DOHH2 (cell line): ENCODE data around the gene LSM8.

Experiments used
- H3F3A ChIP-seq: fragments of 200-600 bp; sonication (generic), shearing (Covaris generic); 2 replicates; pipeline ENCODE4 v1.6.0; 2016; ENCODE audit warnings: antibody characterized with exemption, mild to moderate bottlenecking; ENCODE audit not compliant: control insufficient read depth, insufficient read depth
- H3K27ac ChIP-seq: fragments of 200-600 bp; sonication (generic); 2 replicates; pipeline ENCODE4 v1.5.1; 2014; ENCODE audit warnings: low read depth, mild to moderate bottlenecking, low read length, moderate library complexity
- H3K27me3 ChIP-seq: fragments of 200-600 bp; sonication (generic); 2 replicates; pipeline ENCODE4 v1.6.1; 2014; ENCODE audit warnings: mild to moderate bottlenecking, low read length, mixed read lengths; ENCODE audit not compliant: control insufficient read depth
- H3K36me3 ChIP-seq: fragments of 200-600 bp; sonication (generic); 2 replicates; pipeline ENCODE4 v1.6.1; 2014; ENCODE audit warnings: mild to moderate bottlenecking, low read length, moderate library complexity, mixed read lengths; ENCODE audit not compliant: control insufficient read depth
- H3K4me1 ChIP-seq: fragments of 200-600 bp; sonication (generic); 2 replicates; pipeline ENCODE4 v1.6.1; 2014; ENCODE audit warnings: mild to moderate bottlenecking, low read length, mixed read lengths; ENCODE audit not compliant: control insufficient read depth
- H3K4me2 ChIP-seq: fragments of 200-600 bp; sonication (generic); 2 replicates; pipeline ENCODE4 v1.6.0; 2014; ENCODE audit warnings: mild to moderate bottlenecking, low read length, moderate library complexity
- H3K4me3 ChIP-seq: fragments of 200-600 bp; sonication (generic); 2 replicates; pipeline ENCODE4 v1.5.1; 2014; ENCODE audit warnings: mild to moderate bottlenecking, low read length, mixed read lengths
- H3K79me2 ChIP-seq: fragments of 200-600 bp; sonication (generic); 2 replicates; pipeline ENCODE4 v1.6.1; 2014; ENCODE audit warnings: mild to moderate bottlenecking, low read length, mixed read lengths; ENCODE audit not compliant: control insufficient read depth
- H3K9me2 ChIP-seq: fragments of 200-600 bp; sonication (generic); replicated peaks from 2 replicates; pipeline ENCODE4 v1.6.1; 2014; ENCODE audit warnings: mild to moderate bottlenecking, low read length, mixed read lengths; ENCODE audit not compliant: control insufficient read depth
- H3K9me3 ChIP-seq: fragments of 200-600 bp; sonication (generic); 2 replicates; pipeline ENCODE4 v1.6.1; 2014; ENCODE audit warnings: antibody characterized with exemption, low read length, mixed read lengths; ENCODE audit not compliant: control insufficient read depth, insufficient read depth
- H4K20me1 ChIP-seq: fragments of 200-600 bp; sonication (generic); 2 replicates; pipeline ENCODE4 v1.6.0; 2014; ENCODE audit warnings: low read depth, mild to moderate bottlenecking, antibody characterized with exemption, low read length, moderate library complexity; ENCODE audit not compliant: control insufficient read depth, insufficient read depth
- EZH2phosphoT487 ChIP-seq: fragments of 200-600 bp; sonication (generic); IDR thresholded peaks from 2 replicates; pipeline ENCODE4 v1.6.1; 2017; ENCODE audit warnings: borderline replicate concordance, mild to moderate bottlenecking, antibody characterized with exemption, low read length, moderate library complexity, mixed read lengths
- TF ChIP-seq, protein P1 (sequence below): fragments of 200-600 bp; sonication (generic); IDR thresholded peaks from one replicate; pipeline ENCODE4 v1.5.1; 2014; ENCODE audit warnings: antibody characterized with exemption, mild to moderate bottlenecking, low read depth, low read length; ENCODE audit not compliant: poor library complexity, severe bottlenecking

Gene LSM8

DNA sequence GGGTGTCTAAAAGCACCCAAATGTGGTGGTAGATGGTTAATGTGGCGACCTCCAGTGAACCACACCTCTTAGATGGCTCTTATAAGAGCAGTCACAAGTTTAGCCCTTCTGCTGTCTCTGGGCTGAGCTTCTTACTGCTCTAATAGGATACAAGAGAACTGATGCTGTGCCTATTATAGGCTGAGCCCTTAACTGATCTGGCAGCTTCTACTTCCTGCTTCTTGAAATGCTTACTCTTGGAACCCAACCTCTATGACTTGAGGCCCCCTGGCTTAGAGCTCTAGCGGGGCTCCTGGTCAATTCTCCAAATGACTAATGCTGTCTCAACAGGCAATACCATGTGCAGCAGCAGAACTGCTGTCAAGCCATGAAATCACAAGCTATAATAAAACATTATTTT, 35.0 kb upstream of the LSM8 start:
- no peaks in the 10 kb centered on the region for H3K9me2 ChIP-seq
- H4K20me1 ChIP-seq = no peaks in the 10 kb centered on the region
- H3K9me3 ChIP-seq = no peaks in the 10 kb centered on the region
- H3K36me3 ChIP-seq = no peaks in the 10 kb centered on the region
- H3K4me3 ChIP-seq = no peak overlapping the region
- no peaks in the 10 kb centered on the region for H3K79me2 ChIP-seq
- H3K4me2 ChIP-seq = no peak overlapping the region
- H3K27me3 ChIP-seq = peaks cover 18% of the 10 kb centered on the region
- no peaks in the 10 kb centered on the region for H3K4me1 ChIP-seq
- H3K27ac ChIP-seq = no peak overlapping the region
- TF ChIP-seq, protein P1, sequence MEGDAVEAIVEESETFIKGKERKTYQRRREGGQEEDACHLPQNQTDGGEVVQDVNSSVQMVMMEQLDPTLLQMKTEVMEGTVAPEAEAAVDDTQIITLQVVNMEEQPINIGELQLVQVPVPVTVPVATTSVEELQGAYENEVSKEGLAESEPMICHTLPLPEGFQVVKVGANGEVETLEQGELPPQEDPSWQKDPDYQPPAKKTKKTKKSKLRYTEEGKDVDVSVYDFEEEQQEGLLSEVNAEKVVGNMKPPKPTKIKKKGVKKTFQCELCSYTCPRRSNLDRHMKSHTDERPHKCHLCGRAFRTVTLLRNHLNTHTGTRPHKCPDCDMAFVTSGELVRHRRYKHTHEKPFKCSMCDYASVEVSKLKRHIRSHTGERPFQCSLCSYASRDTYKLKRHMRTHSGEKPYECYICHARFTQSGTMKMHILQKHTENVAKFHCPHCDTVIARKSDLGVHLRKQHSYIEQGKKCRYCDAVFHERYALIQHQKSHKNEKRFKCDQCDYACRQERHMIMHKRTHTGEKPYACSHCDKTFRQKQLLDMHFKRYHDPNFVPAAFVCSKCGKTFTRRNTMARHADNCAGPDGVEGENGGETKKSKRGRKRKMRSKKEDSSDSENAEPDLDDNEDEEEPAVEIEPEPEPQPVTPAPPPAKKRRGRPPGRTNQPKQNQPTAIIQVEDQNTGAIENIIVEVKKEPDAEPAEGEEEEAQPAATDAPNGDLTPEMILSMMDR = no peak
- no peak for TF ChIP-seq EZH2phosphoT487
- H3F3A ChIP-seq = no peaks in the 10 kb centered on the region

DNA sequence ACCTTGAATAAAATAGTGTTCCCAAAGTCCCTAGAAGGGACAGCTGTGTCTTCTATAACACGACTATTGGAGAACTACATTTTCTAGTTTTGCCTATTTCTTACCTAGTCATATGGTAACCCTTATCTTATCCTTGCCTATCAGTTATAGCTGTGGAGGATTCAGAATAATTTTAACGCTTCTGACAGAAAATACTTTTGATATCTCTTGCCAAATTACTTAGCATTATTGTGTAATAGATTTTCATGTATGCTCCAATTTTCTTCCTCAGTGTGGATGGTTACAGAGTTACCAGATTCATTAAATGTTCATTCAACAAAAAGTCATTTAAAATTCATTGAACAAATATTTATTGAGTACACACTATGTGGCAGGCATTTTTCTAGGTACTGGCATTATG, 34.6 kb upstream of the LSM8 start:
- no peak for TF ChIP-seq EZH2phosphoT487
- TF ChIP-seq, protein P1 = no peak
- no peak overlapping the region for H3K4me2 ChIP-seq
- H3K9me3 ChIP-seq = no peaks in the 10 kb centered on the region

DNA sequence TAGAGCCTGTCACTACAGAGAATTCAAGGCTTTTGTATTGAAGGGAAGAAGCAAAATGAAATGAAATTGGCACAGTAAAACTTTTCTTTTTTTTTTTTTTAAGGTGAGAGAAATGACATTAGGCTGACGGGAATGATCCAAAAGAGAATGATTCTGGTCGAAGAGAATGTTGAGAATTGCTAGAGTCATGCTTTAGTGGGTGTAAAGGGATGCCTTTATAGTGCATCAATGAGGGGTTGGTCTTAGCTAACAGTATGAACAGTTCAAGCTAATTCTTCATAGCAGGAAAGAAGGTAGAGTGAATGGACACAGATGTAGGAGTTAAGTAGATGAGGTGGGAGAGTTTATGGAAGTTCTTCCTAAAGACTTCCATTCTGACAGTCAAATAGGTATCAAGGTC, 32.3 kb upstream of the LSM8 start:
- Histone ChIP-seq H3K9me2 (no peaks in the 10 kb centered on the region), H3K9me3 (no peaks in the 10 kb centered on the region), H3K36me3 (no peaks in the 10 kb centered on the region), H3K79me2 (no peaks in the 10 kb centered on the region), H3F3A (no peaks in the 10 kb centered on the region), H3K27ac (no peak overlapping the region), H3K27me3 (peaks cover 34% of the 10 kb centered on the region), H3K4me3 (no peak overlapping the region), H4K20me1 (no peaks in the 10 kb centered on the region), H3K4me2 (no peak overlapping the region), H3K4me1 (no peaks in the 10 kb centered on the region)
- TF ChIP-seq, protein P1 = no peak
- no peak for TF ChIP-seq EZH2phosphoT487

More for the DNA sequence above, 34.6 kb upstream of the LSM8 start:
- H3K4me1 ChIP-seq = no peaks in the 10 kb centered on the region
- H3K79me2 ChIP-seq = no peaks in the 10 kb centered on the region
- H3K27me3 ChIP-seq = peaks cover 23% of the 10 kb centered on the region
- no peak overlapping the region for H3K27ac ChIP-seq
- no peaks in the 10 kb centered on the region for H3K36me3 ChIP-seq
- H3K9me2 ChIP-seq = no peaks in the 10 kb centered on the region
- no peak overlapping the region for H3K4me3 ChIP-seq
- H4K20me1 ChIP-seq = no peaks in the 10 kb centered on the region
- no peaks in the 10 kb centered on the region for H3F3A ChIP-seq

DNA sequence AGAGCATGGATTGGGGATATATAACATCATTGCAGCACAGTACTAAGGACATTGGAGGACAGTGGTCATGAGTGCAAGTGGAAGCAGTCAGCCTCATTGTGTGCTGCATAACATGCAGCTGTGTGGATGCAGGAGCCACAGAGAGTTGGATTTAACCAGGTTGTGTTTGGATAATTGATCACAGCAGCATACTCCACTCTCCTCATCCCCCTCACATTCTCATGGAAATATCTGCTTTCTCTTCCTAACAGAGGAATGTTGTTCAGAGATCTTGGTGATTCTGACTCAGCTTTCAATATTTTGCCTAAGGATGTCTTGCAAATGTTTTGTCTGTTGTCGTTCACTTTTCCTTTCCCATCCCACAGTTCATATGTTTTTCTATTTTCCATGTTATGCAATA, 31.8 kb upstream of the LSM8 start:
- H3K4me3 ChIP-seq = no peak overlapping the region
- H3K27ac ChIP-seq = no peak overlapping the region
- H4K20me1 ChIP-seq = no peaks in the 10 kb centered on the region
- H3K79me2 ChIP-seq = no peaks in the 10 kb centered on the region
- no peaks in the 10 kb centered on the region for H3K9me3 ChIP-seq
- H3K9me2 ChIP-seq = no peaks in the 10 kb centered on the region
- H3K4me1 ChIP-seq = no peaks in the 10 kb centered on the region
- H3F3A ChIP-seq = no peaks in the 10 kb centered on the region
- H3K27me3 ChIP-seq = peaks cover 33% of the 10 kb centered on the region
- no peaks in the 10 kb centered on the region for H3K36me3 ChIP-seq
- no peak for TF ChIP-seq EZH2phosphoT487
- TF ChIP-seq, protein P1 = no peak
- no peak overlapping the region for H3K4me2 ChIP-seq
